Mesenchymal stem cell (in vitro differentiated cells and primary cell): Measurements from ENCODE around the gene ARMC8.

Experiments used
- DNase-seq: peaks from one replicate; pipeline ENCODE4 v3.0.0-alpha.2; 2013
- H2AFZ ChIP-seq: one replicate; pipeline ENCODE4 v1.6.1; 2013; ENCODE audit warnings: low read depth, mild to moderate bottlenecking, control low read depth, inconsistent platforms, low read length, moderate library complexity
- H2AK5ac ChIP-seq: 2 replicates; pipeline ENCODE4 v1.6.1; 2013; ENCODE audit warnings: low read length, moderate library complexity, mild to moderate bottlenecking, inconsistent platforms; ENCODE audit not compliant: severe bottlenecking
- H2BK120ac ChIP-seq: one replicate; pipeline ENCODE4 v1.6.1; 2013; ENCODE audit warnings: low read depth, mild to moderate bottlenecking, inconsistent platforms, low read length, moderate library complexity
- H2BK12ac ChIP-seq, 2 experiments: one replicate each; pipeline ENCODE4 v1.6.1; 2013; ENCODE audit warnings: inconsistent platforms in 2 of 2, low read length in 2 of 2, mild to moderate bottlenecking in 2 of 2, moderate library complexity in 2 of 2, control low read depth in 1 of 2
- H2BK15ac ChIP-seq: one replicate; pipeline ENCODE4 v1.6.1; 2013; ENCODE audit warnings: mild to moderate bottlenecking, low read depth, inconsistent platforms; ENCODE audit not compliant: poor library complexity, severe bottlenecking
- H2BK5ac ChIP-seq: 2 replicates; pipeline ENCODE4 v1.6.1; 2013; ENCODE audit warnings: low read depth, mild to moderate bottlenecking, low read length, control low read depth, inconsistent platforms; ENCODE audit not compliant: poor library complexity, severe bottlenecking
- H3K14ac ChIP-seq, 2 experiments: one replicate each; pipeline ENCODE4 v1.6.1; 2013; ENCODE audit warnings: inconsistent platforms in 2 of 2, low read length in 2 of 2, control low read depth in 1 of 2, mild to moderate bottlenecking in 1 of 2, moderate library complexity in 1 of 2
- H3K18ac ChIP-seq, 2 experiments: one replicate each; pipeline ENCODE4 v1.6.1; 2013; ENCODE audit warnings: inconsistent platforms in 2 of 2, low read length in 2 of 2, control low read depth in 1 of 2, low read depth in 1 of 2, mild to moderate bottlenecking in 1 of 2
- H3K23ac ChIP-seq, 2 experiments: one replicate each; pipeline ENCODE4 v1.6.1; 2013; ENCODE audit warnings: inconsistent platforms in 2 of 2, low read length in 2 of 2, mild to moderate bottlenecking in 2 of 2, moderate library complexity in 2 of 2, control low read depth in 1 of 2
- H3K27ac ChIP-seq: 2 replicates; pipeline ENCODE4 v1.5.1; 2013; ENCODE audit warnings: mild to moderate bottlenecking, moderate library complexity, low read length, control low read depth, inconsistent platforms; ENCODE audit not compliant: poor library complexity, severe bottlenecking
- H3K27me3 ChIP-seq, 2 experiments: 2 replicates each; pipeline versions ENCODE4 v1.6.1 to v1.7.0; 2013; ENCODE audit warnings: low read length in 2 of 2, mild to moderate bottlenecking in 2 of 2, moderate library complexity in 2 of 2, control low read depth in 1 of 2, inconsistent platforms in 1 of 2; ENCODE audit not compliant: control insufficient read depth in 1 of 2, insufficient read depth in 1 of 2
- H3K36me3 ChIP-seq, 2 experiments: 2 replicates each; pipeline versions ENCODE4 v1.6.1 to v1.7.0; 2013; ENCODE audit warnings: low read length in 2 of 2, control low read depth in 1 of 2, inconsistent platforms in 1 of 2, low read depth in 1 of 2, mild to moderate bottlenecking in 1 of 2; ENCODE audit not compliant: insufficient read depth in 2 of 2, control insufficient read depth in 1 of 2
- H3K4ac ChIP-seq, 2 experiments: one replicate each; pipeline ENCODE4 v1.6.1; 2013; ENCODE audit warnings: inconsistent platforms in 2 of 2, low read length in 2 of 2, mild to moderate bottlenecking in 2 of 2, moderate library complexity in 2 of 2, control low read depth in 1 of 2, low read depth in 1 of 2
- H3K4me1 ChIP-seq: 2 replicates; pipeline ENCODE4 v1.6.1; 2013; ENCODE audit warnings: low read depth, low read length, control low read depth; ENCODE audit not compliant: control insufficient read depth, insufficient read depth
- H3K4me2 ChIP-seq: 2 replicates; pipeline ENCODE4 v1.6.1; 2013; ENCODE audit warnings: low read length, mild to moderate bottlenecking, inconsistent platforms; ENCODE audit not compliant: poor library complexity, severe bottlenecking
- H3K4me3 ChIP-seq, 2 experiments: 2 replicates each; pipeline versions ENCODE4 v1.5.1 to v1.7.0; 2013; ENCODE audit warnings: low read length in 2 of 2, mild to moderate bottlenecking in 2 of 2, control low read depth in 1 of 2, low read depth in 1 of 2; ENCODE audit not compliant: insufficient read depth in 1 of 2
- H3K79me1 ChIP-seq: replicated peaks from 2 replicates; pipeline ENCODE4 v1.6.1; 2013; ENCODE audit warnings: mild to moderate bottlenecking, control low read depth, low read length, inconsistent platforms; ENCODE audit not compliant: poor library complexity, severe bottlenecking
- H3K9ac ChIP-seq: 2 replicates; pipeline ENCODE4 v1.7.0; 2013; ENCODE audit warnings: mild to moderate bottlenecking, low read length, moderate library complexity
- H3K9me3 ChIP-seq: 2 replicates; pipeline ENCODE4 v1.7.0; 2013; ENCODE audit warnings: mild to moderate bottlenecking, low read length; ENCODE audit not compliant: control insufficient read depth
- H4K8ac ChIP-seq: one replicate; pipeline ENCODE4 v1.6.1; 2013; ENCODE audit warnings: inconsistent platforms, mild to moderate bottlenecking, low read length, moderate library complexity
- H4K91ac ChIP-seq: one replicate; pipeline ENCODE4 v1.6.1; 2013; ENCODE audit warnings: mild to moderate bottlenecking, low read length, inconsistent platforms
- WGBS: methylation state at CpG from one replicate; pipeline ENCODE4 v1.1.7; 2013; ENCODE audit warnings: mixed read lengths; 5-methylcytosine and 5-hydroxymethylcytosine counted together

Gene ARMC8

DNA sequence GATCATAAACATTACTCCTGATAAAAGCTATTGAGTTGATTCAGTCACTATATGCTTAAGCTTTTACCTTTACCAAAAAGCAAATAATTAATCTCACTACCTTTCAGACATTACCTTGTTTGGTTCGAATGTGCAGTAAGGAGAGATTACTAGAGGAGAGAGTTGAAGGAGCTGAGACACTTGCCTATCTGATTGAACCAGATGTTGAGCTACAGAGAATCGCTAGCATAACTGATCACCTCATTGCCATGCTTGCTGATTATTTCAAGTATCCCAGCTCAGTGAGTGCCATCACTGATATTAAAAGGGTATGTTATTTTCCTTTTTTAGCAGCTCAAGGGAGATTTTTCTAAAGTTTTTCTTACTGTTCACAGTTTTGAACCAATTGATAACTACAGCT lies 54.6 kb downstream of the ARMC8 start:
- H3K4me2 ChIP-seq: no peak overlapping the region
- H3K9ac ChIP-seq: peak overlapping the region; percentile 45
- no peaks in the 10 kb centered on the region for H3K9me3 ChIP-seq
- no peak overlapping the region for H3K18ac ChIP-seq
- H3K23ac ChIP-seq: no peak overlapping the region
- H3K4me1 ChIP-seq: no peaks in the 10 kb centered on the region
- no peaks in the 10 kb centered on the region for H3K27me3 ChIP-seq
- H4K91ac ChIP-seq: no peak overlapping the region
- H2AFZ ChIP-seq: no peak overlapping the region
- H2BK120ac ChIP-seq: no peak overlapping the region
- H2AK5ac ChIP-seq: no peak overlapping the region
- no peak overlapping the region for H4K8ac ChIP-seq
- H3K4me3 ChIP-seq: no peak overlapping the region
- DNase-seq: no peak
- H3K79me1 ChIP-seq: no peaks in the 10 kb centered on the region
- H2BK5ac ChIP-seq: no peak overlapping the region
- H2BK15ac ChIP-seq: no peak overlapping the region
- H3K36me3 ChIP-seq: peaks cover 7 to 91% of the 10 kb centered on the region in 2 experiments
- no peak overlapping the region for H2BK12ac ChIP-seq
- no peak overlapping the region for H3K27ac ChIP-seq
- WGBS: 96% methylated on average over 2 of the region's 2 CpGs
- no peak overlapping the region for H3K4ac ChIP-seq
- no peak overlapping the region for H3K14ac ChIP-seq

DNA sequence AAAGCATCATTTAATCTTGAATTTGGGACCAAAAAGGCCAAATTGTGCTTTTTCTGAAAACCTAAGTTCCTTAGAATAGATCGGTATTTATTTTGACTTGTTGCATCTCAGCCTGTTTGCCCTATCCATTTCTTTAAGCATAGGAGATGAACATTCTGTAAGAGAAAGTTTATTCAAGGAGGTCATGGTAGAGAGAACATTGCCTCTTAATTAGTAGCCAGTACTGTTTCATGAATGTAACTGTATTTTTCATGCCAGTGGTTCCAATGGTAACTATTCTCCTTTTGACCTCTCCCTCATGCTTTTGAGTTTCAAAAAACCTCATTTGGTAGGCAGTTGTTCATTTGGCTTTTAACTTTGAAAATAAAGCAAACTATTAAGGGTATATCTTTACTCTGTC lies 55.4 kb downstream of the ARMC8 start:
- 100% methylated on average over 1 of the region's 1 CpG for WGBS
- H4K91ac ChIP-seq: no peak overlapping the region

DNA sequence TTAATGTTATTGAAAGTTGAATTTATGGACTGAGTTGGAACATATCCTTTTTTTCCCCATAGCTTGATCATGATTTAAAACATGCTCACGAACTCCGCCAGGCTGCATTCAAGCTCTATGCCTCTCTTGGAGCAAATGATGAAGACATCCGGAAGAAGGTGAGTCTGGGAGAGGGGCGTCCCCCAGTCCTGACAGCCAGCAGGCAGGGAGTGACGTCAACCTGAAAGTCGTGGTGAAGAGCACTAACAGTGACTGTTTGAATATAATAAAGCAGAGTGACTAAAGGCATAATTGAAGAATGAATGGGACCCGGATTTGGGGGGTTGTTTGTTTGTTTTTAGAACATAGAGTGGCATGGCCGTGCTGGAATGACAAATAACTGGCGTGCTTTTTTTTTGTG lies 57.9 kb downstream of the ARMC8 start:
- Histone ChIP-seq H3K18ac (no peak overlapping the region), H3K4me1 (no peaks in the 10 kb centered on the region), H3K4me3 (no peak overlapping the region), H3K27ac (no peak overlapping the region), H3K14ac (no peak overlapping the region), H2BK120ac (no peak overlapping the region), H4K91ac (no peak overlapping the region), H3K9ac (no peak overlapping the region), H2AK5ac (no peak overlapping the region), H3K79me1 (peaks cover 3% of the 10 kb centered on the region), H2BK5ac (no peak overlapping the region), H4K8ac (no peak overlapping the region), H3K23ac (no peak overlapping the region), H3K4ac (no peak overlapping the region), H2BK15ac (no peak overlapping the region), H3K9me3 (no peaks in the 10 kb centered on the region), H2BK12ac (no peak overlapping the region), H3K36me3 (peaks cover 3 to 78% of the 10 kb centered on the region in 2 experiments), H2AFZ (no peak overlapping the region), H3K27me3 (no peaks in the 10 kb centered on the region), H3K4me2 (no peak overlapping the region)
- DNase-seq: no peak
- 95% methylated on average over 8 of the region's 9 CpGs for WGBS

More for the DNA sequence above, 55.4 kb downstream of the ARMC8 start:
- Histone ChIP-seq H3K23ac (no peak overlapping the region), H2BK120ac (no peak overlapping the region), H3K4me3 (no peak overlapping the region), H3K9ac (no peak overlapping the region), H2BK5ac (no peak overlapping the region), H3K9me3 (no peaks in the 10 kb centered on the region), H3K14ac (no peak overlapping the region), H3K4me1 (no peaks in the 10 kb centered on the region), H3K79me1 (no peaks in the 10 kb centered on the region), H3K27ac (no peak overlapping the region), H2BK12ac (no peak overlapping the region), H2AK5ac (no peak overlapping the region), H2AFZ (no peak overlapping the region), H3K27me3 (no peaks in the 10 kb centered on the region), H4K8ac (no peak overlapping the region), H3K4me2 (no peak overlapping the region), H2BK15ac (no peak overlapping the region), H3K4ac (no peak overlapping the region), H3K36me3 (peaks cover 7 to 83% of the 10 kb centered on the region in 2 experiments), H3K18ac (no peak overlapping the region)
- DNase-seq: no peak

DNA sequence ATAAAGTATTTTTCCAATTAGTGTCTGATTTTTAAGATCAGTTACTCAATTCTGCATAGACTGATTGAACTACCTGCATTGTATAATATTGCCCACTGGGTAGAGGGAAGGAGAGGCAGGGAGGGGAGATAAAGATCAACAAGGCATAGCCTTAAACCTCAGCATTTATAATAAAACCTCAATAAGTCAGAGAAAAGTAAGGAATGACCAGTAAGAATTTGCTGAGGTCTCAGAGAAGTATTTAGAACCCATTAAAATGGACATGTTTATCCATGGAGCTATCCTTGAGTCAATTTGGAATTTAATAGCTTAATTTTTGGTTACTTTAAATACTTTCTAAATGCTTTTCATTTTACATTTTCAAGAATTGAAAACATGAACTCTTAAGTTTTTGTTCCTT lies 62.5 kb downstream of the ARMC8 start:
- Histone ChIP-seq H4K91ac (no peak overlapping the region), H3K23ac (no peak overlapping the region), H3K9ac (no peak overlapping the region), H3K14ac (no peak overlapping the region), H3K27me3 (no peaks in the 10 kb centered on the region), H3K4ac (no peak overlapping the region), H3K4me2 (no peak overlapping the region), H2AFZ (no peak overlapping the region), H3K18ac (no peak overlapping the region), H2AK5ac (no peak overlapping the region), H3K27ac (no peak overlapping the region), H2BK120ac (no peak overlapping the region), H2BK15ac (no peak overlapping the region), H2BK5ac (no peak overlapping the region), H3K4me1 (peaks cover 1% of the 10 kb centered on the region), H3K79me1 (peaks cover 3% of the 10 kb centered on the region), H3K4me3 (no peak overlapping the region), H2BK12ac (no peak overlapping the region), H3K36me3 (peaks cover 3 to 52% of the 10 kb centered on the region in 2 experiments), H3K9me3 (no peaks in the 10 kb centered on the region), H4K8ac (no peak overlapping the region)
- no peak for DNase-seq
